Hematopoietic multipotent progenitor cell treated with erythropoietin and hydrocortisone succinate and interleukin-3 and kit ligand, for 8 days (in vitro differentiated cells): ENCODE data around the gene KCNQ5.

Source experiments
- DNase-seq: peaks from one replicate; pipeline ENCODE4 v3.0.0-alpha.2; 2015

The KCNQ5 gene

DNA sequence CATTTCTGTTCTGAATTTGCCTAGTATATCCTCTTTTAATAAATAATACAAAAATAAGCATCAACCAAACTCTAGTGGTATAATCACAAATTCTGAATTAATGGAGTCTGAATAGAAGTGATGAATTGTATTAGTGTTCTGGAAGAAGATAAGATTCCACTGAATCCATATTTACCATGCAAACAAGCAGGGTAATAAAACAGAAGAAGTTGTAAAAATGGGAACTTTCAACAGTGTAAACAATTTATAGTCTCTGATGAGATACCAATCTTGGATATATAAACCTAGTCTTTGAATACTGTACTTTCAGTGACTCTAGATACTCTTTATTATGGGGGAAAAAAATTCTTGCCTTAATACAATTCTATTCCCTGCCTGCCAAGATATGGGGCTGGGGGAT, 405.8 kb downstream of the KCNQ5 start:
- DNase-seq = no peak

DNA sequence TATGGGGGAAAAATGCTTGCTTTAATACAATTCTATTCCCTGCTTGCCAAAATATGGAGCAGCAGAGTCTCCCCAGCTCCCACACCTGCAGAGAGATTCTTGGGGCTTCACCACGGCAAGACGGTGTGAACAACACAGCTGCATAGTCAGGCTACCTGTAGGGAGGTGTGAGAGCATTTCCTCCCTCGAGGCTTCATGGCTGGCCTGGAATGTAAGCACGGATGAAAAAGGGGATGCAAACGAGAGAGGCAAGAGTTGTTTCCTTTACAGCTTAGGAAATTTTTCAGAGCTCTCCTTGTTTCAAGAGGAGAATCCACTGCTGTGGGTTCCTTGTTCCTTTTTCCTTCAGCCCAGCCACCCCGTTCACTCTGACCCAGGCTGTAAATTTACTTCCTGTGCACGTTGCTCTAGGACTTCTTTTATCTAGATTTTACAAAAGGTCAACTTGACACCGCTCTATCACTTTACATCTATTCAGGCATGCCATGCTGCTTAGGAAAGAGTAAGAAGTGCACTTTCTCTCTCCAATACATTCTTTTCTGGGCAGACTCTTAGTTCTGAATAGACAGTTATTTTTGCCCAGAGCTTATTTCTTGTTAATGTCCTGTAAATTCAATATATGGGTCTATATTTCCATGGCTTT, 406.4 kb downstream of the KCNQ5 start:
- DNase-seq = no peak

DNA sequence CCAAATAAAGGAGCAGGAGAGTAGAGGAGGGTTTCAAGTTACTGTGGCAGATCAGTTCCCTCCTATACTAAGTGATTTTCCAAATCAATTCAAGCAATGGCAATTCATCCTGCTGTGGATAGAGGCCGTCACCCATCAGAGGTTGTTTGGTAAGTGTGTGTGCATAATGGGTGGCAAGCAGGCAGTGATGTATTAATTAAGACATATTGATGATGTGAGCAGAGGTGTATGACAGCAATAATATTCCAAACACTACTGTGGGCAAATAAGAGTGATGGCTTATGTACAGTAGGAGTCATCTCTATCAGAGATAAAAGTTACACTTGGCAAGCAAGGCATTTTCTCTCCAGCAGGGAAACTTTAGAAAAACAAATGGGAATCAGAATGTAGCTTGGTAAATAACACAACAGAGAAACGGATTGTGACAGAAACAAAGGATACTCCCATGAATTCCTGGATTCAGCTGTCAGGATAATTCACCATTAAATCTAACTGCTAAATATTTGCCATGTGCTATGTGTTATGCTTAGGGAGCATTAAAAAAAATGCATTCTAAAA, 407.1 kb downstream of the KCNQ5 start:
- no peak for DNase-seq

DNA sequence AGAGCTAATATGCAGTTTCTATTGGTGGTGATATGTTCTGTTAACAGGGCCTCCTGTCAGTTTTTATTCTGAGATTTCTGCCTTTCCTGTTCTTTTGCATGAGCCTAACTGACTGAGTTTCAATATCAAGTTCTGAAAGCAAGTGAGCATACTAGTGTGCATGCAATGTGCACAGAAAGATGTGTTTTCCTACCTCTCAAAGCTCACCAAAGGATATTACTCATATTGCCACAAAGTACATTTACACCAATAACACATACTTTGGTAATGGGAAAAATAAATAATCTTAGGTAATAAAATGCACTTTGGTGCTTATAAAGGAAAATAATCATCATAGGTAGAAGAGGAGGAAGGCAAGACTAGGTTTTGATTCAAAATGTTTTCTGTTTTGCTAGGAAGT, 408.4 kb downstream of the KCNQ5 start:
- DNase-seq = no peak

DNA sequence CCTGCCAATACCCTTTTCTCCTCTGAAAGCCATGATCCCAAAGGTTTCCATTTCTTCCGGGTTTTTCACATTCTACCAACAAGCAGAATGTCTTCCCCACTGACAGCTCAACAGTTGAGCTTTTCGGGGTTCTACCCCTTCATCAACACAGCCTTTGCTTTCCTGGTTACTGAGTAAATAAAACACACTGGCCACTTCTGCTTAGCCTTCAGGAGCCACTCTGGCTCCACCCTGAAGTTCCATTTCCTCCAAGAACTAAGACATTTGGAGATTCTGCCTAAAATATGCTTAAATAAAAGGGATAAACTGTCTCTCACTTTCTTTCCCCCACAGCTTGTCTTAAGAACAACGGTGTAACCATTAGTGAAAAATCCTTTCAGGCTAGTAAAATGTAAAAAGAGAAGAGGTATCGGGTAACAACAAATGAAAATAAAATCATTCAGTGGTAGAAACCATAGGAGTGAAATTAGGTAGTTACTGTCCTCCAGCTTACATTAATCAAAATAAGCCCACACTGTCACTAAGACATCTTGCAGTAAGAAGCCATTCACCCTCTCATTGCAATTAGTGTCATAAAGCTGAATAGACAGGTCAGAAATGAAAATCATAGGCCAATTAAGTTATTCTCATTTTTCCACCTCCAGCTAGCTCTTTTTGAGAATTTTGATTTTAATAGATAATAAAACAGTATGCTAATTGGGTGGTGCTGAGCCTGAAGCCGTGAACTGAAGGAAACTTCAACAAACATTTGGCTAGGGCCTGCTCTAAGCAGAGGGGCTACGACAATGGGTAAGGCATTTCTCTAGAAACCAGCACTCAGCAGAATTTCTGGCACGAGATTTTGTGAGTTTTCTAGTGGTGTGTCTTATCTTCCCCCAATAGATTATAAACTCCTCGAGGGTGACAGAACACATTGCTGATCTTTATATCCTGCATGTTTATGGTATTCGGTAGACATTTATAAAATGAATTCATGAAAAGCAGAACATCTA, 409.2 kb downstream of the KCNQ5 start:
- no peak for DNase-seq

DNA sequence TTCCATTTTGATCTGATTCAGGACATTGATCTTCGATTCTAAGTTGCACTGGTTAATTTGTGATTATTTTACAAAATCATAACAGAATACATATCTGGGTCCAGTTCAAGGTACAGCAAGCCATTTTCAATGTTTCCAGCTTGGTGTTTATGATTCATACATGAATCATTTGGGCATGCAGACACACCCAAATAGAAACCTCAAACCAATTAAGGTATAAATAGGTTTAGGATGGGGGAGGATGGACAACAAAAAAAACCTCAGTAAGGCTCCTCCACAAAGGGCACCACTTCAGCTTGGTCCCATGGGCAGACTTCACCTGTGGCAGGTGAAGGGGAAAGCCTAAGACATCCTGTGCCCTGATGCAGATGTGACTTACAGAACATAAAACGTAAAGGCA, 410.7 kb downstream of the KCNQ5 start:
- no peak for DNase-seq

DNA sequence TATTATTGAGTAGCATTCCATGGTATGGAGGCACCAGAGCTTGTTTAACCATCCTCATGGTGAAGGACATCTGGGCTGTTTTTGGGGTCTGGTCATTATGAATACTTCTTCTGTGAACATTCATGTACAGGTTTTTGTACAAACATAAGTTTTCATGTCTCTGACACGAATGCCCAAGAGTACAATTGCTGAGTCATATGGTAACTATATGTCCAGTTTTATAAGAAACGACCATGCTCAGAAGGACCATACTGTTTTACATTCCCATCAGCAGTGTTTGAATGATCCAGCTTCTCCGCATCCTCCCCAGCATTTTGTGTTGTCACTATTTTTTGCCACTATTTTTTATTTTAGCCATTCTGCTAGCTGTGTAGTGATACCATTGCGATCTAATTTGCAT, 414.8 kb downstream of the KCNQ5 start:
- DNase-seq = no peak

DNA sequence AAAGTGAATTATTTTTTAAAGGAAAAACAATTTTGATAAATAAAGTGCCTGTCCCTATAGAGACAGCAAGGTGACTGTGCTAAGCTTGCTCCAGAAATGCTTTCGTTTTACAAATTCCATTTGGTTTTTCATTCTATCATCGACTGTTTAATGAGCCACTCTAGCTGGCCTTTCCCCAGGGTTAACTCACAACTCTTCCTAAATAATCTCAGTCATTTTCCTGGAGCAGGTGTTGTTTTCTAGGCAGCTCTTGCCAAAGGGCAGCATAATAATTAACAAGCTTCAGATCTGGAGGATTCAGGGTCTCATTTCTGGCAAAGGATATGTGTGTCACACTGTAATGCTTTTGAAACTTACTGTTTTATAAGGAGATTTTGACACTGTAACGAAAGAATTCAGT, 419.2 kb downstream of the KCNQ5 start:
- no peak for DNase-seq

DNA sequence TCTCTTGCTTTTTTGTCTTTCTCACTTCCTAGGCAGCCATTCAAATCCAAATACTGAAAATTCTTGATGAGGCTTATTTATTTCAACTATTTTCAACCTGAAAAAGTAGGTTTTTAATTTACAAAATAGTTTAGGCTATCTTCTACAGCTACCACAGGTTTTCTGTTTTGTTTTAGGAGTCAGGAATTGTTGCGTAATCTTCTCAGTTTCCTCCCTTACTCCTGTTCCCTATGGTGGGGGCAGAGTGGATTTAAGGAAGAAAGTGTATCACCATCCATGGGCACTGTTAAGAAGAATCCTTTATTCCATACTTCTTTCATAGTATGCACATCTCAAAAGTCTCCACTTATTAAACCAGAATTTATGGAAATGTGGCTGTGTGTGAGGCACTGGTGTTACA, 421.0 kb downstream of the KCNQ5 start:
- DNase-seq = no peak

DNA sequence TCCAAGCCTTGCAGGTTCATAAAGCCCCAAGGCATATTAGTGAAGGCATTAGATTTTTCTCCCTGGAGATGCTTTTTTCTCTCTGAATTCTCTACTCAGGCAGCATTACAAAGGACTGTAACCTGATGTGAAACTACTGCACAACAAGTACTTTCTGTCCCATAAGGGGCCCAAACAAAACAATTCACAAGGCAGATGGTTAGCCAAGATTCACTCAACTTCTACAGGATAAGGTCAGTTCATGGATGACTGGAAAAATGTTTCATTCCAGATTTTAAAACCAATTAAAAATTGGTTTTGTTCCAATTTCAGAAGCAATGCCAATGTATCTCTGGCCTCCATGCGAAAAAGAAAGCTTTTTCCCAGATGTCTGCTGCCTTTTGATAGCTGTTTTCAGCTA, 421.6 kb downstream of the KCNQ5 start:
- no peak for DNase-seq

DNA sequence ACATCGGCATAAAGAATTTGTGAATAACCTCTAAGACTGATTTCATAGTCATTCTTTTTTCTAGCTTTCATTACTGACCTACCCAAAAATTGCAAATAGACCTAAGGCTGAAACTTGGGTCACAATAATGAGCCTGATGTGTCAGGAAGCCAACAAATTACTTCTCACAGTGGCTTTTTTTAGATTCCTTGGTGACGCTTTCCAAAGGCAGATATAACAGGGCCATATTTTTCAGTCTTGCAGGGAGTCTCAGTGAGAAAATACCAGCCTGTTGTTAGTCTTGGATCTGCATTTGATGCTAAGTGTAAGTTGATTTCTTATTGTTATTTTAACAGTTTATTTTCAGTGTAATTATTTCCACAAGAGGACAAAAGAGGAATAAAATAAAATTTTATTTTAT, 423.7 kb downstream of the KCNQ5 start:
- no peak for DNase-seq

DNA sequence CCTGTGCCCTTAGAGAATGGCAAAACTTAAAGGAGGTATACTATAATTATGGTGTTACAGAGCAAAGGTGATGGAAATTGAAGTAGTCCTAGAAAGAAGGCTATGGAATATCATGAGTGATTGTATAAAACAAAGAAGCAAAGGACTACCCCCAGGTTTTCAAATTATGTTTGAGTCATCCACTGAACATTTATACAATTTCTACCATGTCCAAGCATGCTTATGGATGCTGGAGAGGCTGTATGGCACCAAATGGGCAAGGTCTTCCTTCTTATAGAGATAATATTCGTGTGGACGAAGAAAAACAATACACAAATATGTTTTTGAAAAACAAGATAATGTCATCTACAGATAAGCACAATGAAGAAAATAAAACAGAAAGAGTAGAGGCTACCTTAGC, 425.9 kb downstream of the KCNQ5 start:
- no peak for DNase-seq

DNA sequence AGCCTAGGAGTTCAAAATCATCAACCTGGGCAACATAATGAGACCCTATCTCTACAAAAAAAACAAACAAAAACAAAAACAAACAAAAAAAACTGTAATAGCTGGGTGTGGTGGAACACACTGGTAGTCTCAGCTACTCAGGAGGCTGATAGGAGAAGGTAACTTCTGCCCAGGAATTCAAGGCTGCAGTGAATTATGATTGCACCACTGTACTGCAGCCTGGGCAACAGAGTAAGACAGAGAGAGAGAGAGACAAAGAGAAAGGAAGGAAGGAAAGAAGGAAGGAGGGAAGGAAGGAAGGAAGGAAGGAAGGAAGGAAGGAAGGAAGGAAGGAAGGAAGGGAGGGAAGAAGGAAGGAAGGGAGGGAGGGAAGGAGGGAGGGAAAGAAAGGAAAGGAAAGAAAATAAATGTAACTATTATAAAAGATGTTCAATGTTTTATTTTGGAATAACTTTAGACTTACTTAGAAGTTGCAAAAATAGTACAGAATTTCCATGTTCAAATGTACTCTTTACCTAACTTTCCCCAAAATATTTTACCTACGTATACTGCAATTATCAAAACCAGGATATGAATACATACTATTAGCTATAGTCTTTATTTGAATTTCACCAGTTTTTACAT, 428.2 kb downstream of the KCNQ5 start:
- DNase-seq = no peak

DNA sequence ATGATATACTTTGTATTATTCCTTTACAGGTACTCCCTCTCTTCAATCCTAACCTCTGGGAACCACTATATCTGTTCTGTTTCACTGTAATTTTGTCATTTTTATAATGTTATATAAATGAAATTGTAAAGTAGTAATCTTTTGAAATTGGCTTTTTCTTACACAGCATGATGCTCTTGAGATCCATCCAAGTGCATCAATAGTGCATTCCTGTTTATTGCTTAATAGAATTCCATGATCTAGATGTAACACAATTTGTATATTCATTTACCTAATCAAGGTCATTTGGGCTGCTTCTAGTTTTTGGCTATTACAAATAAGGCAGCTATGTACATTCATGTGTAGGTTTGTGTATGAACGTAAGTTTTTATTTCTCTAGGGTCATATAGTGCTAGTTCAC, 428.8 kb downstream of the KCNQ5 start:
- DNase-seq = no peak

DNA sequence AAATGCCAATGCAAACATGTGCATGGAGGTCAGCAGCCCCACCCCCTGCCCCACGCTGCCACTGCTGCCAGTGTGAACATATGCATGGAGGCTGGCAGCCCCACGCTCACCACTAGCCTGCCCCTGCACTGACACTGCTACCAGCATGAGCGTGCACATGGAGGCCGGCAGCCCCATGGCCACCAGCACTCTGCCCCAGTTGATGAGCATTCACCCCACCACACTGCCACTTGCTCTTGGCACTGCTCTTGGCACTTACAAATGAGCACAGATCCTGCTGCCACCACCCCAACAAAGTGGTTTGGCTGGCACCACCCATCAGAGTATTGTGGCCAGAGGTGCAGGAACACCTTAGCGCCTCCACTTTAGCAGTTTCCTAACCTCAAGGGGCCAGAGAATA, 429.3 kb downstream of the KCNQ5 start:
- no peak for DNase-seq

DNA sequence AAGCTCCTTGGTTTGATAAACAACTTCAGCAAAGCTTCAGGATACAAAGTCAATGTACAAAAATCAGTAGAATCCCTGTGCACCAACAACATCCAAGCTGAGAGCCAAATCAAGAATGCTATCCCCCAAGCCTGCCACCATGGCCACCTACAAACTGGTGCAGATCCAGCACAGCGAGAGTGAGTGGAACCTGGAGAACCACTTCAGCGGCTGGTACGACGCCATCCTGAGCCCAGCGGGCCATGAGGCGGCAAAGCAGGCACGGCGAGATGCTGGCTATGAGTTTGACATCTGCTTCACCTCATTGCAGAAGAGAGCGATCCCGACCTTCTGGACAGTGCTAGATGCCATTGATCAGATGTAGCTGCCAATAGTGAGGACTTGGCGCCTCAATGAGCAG, 433.1 kb downstream of the KCNQ5 start:
- DNase-seq = no peak

DNA sequence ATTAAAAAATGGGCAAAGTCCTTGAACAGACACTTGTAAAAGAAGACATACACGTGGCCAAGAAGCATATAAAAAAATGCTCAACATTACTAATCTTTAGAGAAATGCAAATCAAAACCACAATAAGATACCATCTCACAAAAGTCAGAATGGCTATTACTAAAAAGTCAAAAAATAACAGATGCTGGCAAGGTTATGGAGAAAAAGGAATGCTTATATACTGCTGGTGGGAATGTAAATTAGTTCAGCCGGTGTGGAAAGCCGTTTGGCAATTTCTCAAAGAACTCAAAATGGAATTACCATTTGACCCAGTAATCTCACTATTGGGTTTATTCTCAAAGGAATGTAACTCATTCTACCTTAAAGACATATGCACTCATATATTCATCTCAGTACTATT, 436.9 kb downstream of the KCNQ5 start:
- no peak for DNase-seq

DNA sequence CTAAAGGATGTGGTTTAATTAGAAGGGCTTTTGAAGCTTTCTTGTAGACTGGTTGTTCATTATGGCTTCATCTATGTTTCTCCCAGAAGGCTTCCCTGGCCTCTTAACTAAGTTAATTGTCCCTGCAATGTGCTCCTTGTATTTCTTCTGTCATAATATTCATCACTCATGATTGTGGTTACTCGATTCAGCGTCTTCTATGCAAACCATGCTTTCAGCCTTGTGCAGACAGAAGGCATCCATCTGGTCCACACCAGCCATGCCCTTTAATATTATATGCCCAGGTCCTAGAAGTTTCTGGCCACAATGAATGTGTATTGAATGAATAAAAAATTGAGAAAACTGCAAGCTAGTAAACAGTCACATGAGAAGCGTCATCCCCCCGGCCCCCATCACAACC, 440.3 kb downstream of the KCNQ5 start:
- DNase-seq = no peak

DNA sequence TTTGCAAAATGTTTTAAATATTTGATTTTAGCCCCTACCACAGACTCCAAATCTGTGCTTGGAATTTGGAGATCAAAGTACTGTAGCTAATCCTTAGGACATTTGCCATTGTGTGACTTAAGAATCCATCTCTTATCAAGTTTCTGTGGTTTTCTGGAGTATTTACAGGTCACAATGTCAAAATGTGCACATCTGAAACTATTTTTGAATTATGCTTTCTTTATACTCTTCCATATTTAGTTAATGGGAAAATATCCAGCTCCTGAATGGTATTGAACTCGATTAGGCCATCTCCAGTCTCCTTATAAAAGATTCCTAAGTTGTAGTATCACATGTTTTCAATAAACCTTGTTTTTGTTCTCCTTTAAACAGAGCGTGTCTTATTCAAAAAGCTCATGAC, 441.0 kb downstream of the KCNQ5 start:
- DNase-seq = no peak

DNA sequence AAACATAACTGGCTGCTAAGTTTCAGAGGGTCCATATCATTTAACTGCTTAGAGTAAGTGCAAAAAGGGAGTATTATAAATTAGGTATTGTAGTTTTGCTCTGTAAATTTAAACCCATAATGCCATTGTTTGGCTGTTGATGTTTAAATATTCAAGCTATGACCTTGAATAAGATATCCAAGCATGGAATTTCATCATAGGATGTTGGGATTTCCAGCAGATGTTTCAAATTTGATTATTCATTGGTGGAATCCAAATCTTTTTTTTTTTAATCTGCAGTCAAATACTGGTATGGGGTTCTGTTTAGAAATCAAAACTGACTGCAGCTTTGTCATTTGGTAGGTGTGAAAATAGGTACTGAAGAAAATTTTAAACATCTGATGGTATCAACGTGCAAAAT, 442.4 kb downstream of the KCNQ5 start:
- DNase-seq = no peak

DNA sequence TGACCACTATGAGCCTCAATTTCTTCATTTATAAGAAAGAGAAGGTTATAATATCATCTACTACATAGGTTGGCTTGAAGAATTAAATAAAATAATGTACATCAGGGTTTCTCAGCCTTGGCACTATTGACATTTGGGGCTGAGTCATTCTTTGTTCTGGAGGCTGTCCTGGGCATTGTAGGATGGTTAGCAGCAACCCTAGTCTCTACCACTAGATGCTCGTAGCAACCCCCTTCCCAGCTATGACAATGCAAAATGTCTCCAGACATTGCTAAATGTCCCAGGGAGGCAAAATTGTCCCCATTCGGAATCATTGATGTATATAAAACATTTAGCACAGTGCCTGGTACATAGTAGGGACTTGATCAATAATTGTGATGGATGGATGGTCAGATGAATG, 451.4 kb downstream of the KCNQ5 start:
- DNase-seq = no peak

DNA sequence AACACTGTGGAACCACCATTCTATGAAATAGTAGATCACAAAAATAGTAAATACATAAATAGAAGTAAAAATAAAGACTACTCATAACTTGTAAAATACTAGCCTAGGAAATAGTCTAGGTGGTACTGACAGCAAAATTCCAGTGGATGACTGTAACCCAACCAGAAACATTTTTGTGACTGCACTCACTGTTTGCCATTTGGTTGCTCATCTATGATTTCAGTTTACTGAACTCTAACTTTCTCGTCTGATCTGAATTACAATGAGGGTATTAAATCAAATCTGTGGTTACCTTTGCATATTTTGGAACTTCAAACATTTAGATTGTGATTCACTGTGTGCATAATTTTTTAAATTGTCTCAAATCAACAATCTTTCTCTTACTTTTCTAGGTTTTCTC, 452.3 kb downstream of the KCNQ5 start:
- no peak for DNase-seq

DNA sequence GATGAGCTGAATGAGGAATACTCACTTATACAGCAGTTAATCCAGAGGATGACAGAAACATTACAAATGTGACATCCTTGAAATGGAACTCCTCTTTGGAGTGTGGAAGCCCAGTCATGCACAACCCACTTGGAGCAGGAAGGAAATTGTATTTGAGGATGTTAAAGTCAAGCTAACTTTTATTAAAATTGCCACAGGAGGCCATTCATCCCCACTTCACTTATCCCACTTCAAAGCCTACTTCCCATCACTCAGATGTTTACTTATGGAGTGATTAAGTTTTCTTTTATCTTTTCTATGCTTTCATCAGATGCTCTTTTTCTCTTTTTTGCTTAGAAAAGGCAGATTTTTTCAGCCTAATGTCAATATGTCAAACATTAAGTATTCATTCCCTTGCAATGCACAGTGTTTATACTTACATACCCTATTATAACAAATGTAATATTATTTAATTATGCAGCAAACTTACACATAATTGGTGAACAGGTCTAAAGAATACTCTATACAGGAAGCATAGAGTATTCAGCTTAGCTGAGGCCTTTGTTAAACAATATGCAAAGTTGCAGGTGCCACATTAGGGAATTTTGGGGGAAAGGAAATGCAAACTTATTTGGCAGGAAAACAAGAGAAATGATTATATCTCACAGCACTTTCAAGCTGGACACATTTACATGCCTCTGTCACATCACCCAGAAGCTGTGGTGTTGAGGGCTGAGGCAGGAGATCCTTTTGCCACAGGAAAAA, 454.5 kb downstream of the KCNQ5 start:
- DNase-seq = no peak
